MV-4-11 (cell line): ENCODE measurements around the gene SH3BP2.
"Not testable (repeated sequence)": the region's sequence is repeated elsewhere in the genome, so short reads cannot be mapped to it uniquely, and the experiment has no call there.

ENCODE experiments used
- DNase-seq: peaks from one replicate; lab custom pipeline; 2025; lab: John Stamatoyannopoulos, UW

SH3BP2 gene

DNA sequence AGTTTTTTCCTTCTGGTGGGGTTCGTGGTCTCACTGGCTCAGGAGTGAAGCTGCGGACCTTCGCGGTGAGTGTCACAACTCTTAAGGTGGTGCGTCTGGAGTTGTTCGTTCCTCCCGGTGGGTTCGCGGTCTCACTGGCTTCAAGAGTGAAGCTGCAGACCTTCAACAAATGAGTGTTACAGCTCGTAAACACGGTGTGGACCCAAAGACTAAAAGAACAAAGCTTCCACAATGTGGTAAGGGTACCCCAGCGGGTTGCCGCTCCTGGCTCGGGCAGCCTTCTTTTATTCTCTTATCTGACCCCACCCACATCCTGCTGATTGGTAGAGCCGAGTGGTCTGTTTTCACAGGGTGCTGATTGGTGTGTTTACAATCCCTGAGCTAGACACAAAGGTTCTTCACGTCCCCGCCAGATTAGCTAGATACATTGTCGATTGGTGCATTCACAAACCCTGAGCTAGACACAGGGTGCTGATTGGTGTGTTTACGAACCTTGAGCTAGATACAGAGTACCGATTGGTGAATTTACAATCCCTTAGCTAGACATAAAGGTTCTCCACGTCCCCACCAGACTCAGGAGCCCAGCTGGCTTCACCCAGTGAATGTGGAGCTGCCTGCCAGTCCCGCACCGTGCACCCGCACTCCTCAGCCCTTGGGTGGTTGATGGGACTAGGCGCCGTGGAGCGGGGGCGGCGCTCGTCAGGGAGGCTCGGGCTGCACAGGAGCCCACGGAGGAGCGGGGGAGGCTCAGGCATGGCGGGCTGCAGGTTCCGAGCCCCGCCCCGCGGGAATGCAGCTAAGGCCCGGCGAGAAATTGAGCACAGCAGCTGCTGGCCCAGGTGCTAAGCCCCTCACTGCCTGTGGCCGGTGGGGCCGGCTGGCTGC, 30.2 kb upstream of the SH3BP2 start:
- not testable (repeated sequence) for DNase-seq

- DNase-seq = no peak
Measured at GRCh38 chr4:2763511-2763967, 29.3 kb upstream of the SH3BP2 start.

- no peak for DNase-seq
Measured at GRCh38 chr4:2765832-2766526, 26.9 kb upstream of the SH3BP2 start.

DNA sequence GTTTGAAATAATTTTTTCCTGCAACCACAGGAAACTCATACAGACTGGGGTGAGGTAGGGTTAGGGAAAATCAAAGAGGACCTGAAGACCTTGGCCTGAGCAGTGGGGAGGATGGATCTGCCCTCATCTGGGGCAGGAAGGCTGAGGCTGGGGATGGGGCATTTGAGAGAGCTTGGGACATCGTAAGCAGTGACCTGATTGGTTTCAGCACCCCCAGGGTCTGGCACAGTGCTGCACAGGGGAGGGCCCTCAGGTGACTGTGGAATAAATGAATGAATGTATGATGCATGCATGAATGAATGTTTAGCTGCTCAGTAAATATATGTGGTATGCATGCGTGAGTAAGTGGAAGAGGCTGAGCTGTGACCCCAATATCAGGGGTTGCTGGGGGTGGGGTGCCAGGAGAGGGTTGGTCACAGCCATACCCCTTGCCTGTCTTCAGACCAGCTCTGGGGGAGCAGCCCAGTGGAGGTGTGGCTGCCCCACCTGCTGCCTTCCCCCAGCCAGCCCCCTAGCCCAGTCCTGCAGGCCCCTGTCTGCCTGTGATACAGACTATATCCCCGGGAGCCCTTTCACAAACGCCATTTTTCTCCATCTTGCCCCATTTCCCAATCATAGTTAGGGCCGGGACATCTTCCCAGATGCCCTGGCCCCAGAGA, 25.7 kb upstream of the SH3BP2 start:
- no peak for DNase-seq

DNA sequence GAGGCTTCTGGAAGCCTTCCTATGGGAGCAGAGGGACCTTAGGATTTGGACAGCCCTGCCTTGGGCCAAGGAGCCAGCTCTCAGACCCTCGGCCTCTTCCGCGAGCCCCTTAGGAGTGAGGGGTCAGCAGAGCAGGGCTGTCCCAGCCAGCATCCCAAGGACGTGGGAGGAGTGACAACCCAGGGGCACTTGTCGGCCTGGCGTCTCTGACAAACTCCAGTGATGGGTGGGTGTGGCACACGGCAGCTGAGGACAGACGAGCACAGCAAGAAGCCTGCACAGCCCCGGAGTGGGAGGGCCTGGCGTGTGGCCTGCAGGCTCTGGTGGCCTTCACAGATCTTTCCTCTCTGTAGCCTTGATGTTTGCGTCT, 25.2 kb upstream of the SH3BP2 start:
- DNase-seq = no peak

DNA sequence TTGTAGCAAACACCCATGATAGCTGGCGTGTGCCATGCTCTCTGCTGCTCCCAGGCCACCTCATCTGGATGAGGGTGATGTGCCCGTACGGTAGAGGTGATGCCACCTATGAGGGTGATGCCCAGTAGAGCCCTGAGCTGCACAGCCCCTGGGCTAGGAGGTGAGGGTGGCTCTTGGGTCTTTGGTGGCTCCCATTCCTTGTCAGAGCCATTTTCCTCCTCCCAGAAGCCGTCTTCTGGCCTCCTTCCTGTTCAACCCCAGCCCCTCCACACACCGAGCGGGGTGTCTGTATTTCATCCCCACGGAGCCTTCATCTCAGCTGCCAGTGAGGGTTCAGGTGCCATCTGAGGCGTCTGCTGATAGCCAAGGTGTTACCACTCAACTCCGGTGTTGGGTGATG, 24.8 kb upstream of the SH3BP2 start:
- no peak for DNase-seq

DNA sequence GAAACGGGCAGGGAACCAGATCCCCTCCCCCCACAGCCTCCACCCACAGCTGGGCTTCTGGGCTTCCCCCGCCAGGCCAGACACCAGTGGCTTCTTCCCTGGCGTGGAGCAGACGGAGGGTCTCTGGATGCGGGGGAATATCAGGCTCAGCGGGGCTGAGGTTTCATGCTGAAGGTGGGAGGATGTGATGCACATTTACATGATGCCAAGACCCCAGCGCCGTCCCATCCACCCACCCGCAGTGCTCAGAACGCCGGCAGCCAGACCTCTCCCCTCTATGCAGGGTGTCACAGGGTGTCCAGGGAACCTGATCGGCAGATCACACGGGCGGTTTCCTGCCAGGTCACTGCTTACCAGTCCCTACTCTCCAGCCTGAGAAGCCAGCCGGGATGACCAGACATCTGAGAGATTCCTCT, 24.0 kb upstream of the SH3BP2 start:
- DNase-seq = no peak

GRCh38 chr4:2771264-2771663, 21.6 kb upstream of the SH3BP2 start:
- peak; percentile 64 for DNase-seq

DNA sequence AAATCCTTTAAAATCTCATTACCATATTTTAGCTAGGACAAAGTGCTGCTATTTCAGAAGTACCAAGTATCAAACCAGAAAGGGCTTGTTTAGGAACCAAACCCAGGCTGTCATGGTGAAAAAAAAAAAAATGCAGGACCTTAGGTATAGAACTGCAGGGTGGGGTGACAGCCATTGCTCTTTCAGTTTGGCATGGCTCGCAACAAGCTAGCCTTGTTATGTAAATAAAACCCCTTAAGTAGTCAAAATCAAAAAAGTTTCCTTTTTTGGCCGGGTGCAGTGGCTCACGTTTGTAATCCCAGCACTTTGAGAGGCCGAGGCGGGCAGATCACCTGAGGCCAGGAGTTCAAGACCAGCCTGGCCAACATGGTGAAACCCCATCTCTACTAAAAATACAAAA, 12.2 kb upstream of the SH3BP2 start:
- DNase-seq = not testable (repeated sequence)

- DNase-seq = no peak
Measured at GRCh38 chr4:2781911-2782310, 11.0 kb upstream of the SH3BP2 start.

- no peak for DNase-seq
Measured at GRCh38 chr4:2783790-2784189, 9.1 kb upstream of the SH3BP2 start.

DNA sequence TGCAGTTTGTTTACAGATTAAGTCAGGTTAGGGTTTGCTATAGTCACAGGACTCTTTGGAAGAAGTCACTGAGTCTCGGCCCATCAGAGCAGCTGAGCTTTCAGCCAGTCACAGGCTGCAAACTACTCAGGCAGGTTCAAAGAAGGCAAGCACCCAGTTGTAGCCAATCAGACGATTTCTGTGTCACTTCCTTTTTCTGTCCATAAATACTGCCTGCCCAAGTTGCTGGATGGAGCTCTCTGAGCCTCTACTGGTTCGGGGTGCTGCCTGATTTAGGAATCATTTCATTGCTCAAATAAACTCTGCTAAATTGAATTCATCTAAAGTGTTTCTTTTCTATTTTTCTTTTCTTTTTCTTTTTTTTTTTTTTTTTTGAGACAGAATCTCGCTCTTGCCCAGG, 7.3 kb upstream of the SH3BP2 start:
- peak; percentile 87 for DNase-seq

- no peak for DNase-seq
Measured at GRCh38 chr4:2786152-2786671, 6.7 kb upstream of the SH3BP2 start.

- no peak for DNase-seq
Measured at GRCh38 chr4:2786794-2787229, 6.1 kb upstream of the SH3BP2 start.

GRCh38 chr4:2787230-2788100, 5.4 kb upstream of the SH3BP2 start:
- peak; percentile 97 for DNase-seq

- no peak for DNase-seq
Measured at GRCh38 chr4:2788101-2788500, 4.8 kb upstream of the SH3BP2 start.

DNA sequence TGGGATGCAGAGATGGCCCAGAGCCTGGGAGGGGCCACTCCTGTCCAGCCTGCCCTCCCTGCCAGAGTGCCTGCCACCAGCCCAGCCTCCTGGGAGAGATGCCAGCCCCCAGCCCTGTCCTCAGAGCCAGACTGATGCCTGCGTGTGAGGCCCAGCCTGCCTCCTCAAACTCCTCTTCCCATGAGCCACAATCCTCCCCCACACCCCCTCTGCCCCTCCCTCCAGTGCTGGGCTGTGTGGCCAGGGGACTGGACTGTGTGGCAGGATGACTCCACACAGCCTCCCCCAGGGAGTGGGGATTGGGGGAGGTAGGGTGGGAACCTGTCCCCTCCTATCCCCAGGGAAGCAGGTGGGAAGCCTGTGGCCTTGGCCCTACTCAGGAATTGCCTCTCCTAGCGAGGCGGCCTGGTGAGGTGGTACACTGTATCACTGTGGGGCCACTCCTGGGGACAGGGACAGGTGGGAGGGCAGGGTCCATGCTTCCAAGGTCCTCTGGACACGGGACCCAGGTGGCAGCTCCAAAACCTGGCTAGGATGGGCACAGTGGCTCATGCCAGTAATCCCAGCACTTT, 4.3 kb upstream of the SH3BP2 start:
- DNase-seq = no peak

GRCh38 chr4:2789351-2789750, 3.5 kb upstream of the SH3BP2 start:
- no peak for DNase-seq

DNA sequence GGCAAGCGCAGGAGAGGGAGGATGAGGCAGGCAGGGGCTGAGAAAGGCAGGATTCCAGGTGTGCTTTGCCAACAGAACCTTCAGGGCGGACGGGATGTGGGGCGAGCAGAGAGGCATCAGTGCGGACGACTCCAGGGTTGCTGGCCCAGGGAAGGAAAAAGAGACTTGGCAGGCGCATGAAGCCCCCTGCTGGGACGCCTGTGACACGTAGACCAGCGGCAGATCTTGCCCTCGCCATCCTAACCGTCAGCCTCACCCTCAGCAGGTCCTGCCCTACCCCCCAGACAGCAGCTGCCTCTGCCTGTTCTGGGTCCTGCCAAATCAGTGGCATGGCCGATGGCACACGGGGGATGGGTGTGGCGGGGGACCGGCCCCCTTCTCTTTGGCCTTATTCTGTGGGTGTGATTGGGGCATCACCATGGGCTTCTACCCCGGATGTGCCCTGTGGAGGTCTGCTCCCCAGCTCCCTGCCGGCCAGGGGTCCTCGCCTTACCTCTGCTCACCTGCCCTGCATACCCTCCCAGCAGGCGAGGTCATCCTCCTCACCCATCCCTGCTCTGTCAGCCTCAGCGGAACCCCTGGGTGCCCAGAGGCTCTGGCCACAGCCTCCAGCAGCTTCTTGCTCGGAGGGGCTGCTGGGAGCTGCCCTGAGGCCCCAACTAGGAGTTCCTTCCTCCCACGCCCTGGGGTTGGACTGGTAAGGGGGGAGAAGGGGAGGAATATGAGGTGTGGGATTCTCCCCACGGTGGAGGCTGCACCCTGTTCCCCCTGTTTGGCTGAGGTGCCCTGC, 2.9 kb upstream of the SH3BP2 start:
- no peak for DNase-seq
